Neuronal stem cell (in vitro differentiated cells): ENCODE measurements around the gene TTLL12.

Experiments used
- DNase-seq: peaks from one replicate; pipeline ENCODE4 v3.0.0-alpha.2; 2013; ENCODE audit warnings: low spot score
- H2AFZ ChIP-seq: one replicate; pipeline ENCODE4 v1.6.1; 2013; ENCODE audit warnings: mild to moderate bottlenecking, low read length, inconsistent platforms
- H2AK5ac ChIP-seq: 2 replicates; pipeline ENCODE4 v1.6.1; 2013; ENCODE audit warnings: low read depth, mild to moderate bottlenecking, inconsistent platforms, low read length, moderate library complexity, mixed read lengths
- H2BK120ac ChIP-seq: 2 replicates; pipeline ENCODE4 v1.6.1; 2013; ENCODE audit warnings: low read depth, mild to moderate bottlenecking, inconsistent platforms, low read length, moderate library complexity, mixed read lengths
- H2BK12ac ChIP-seq: one replicate; pipeline ENCODE4 v1.6.1; 2013; ENCODE audit warnings: low read length, inconsistent platforms
- H2BK15ac ChIP-seq: 2 replicates; pipeline ENCODE4 v1.6.1; 2013; ENCODE audit warnings: mild to moderate bottlenecking, low read length, inconsistent platforms, mixed read lengths
- H2BK5ac ChIP-seq: one replicate; pipeline ENCODE4 v1.6.1; 2013; ENCODE audit warnings: inconsistent platforms, mild to moderate bottlenecking, low read length, moderate library complexity
- H3K14ac ChIP-seq: one replicate; pipeline ENCODE4 v1.6.1; 2013; ENCODE audit warnings: low read length, inconsistent platforms
- H3K18ac ChIP-seq: 2 replicates; pipeline ENCODE4 v1.6.1; 2013; ENCODE audit warnings: low read length, inconsistent platforms
- H3K23ac ChIP-seq: 2 replicates; pipeline ENCODE4 v1.6.1; 2013; ENCODE audit warnings: low read depth, mild to moderate bottlenecking, mixed read lengths, low read length, inconsistent platforms; ENCODE audit not compliant: poor library complexity
- H3K27ac ChIP-seq: replicated peaks from 3 replicates; pipeline ENCODE4 v1.5.1; 2013; ENCODE audit warnings: low read length, inconsistent platforms
- H3K27me3 ChIP-seq, 3 experiments: 2 replicates each; pipeline ENCODE4 v1.6.1; 2013; ENCODE audit warnings: low read length in 3 of 3, mild to moderate bottlenecking in 2 of 3, inconsistent platforms in 1 of 3, low read depth in 1 of 3, mixed read lengths in 1 of 3, moderate library complexity in 1 of 3; ENCODE audit not compliant: control insufficient read depth in 3 of 3, insufficient read depth in 3 of 3
- H3K36me3 ChIP-seq, 2 donors: replicated peaks in 1 of 2; 2 replicates each; pipeline ENCODE4 v1.6.1; 2013; ENCODE audit warnings: low read length in 2 of 2; ENCODE audit not compliant: control insufficient read depth in 2 of 2, insufficient read depth in 2 of 2
- H3K4ac ChIP-seq: 2 replicates; pipeline ENCODE4 v1.6.1; 2013; ENCODE audit warnings: inconsistent platforms, mild to moderate bottlenecking, low read length, moderate library complexity
- H3K4me1 ChIP-seq, 2 donors: 1 replicate in 1 of 2; 2 replicates in 1 of 2; pipeline ENCODE4 v1.6.1; 2013; ENCODE audit warnings: low read length in 2 of 2, low read depth in 1 of 2; ENCODE audit not compliant: control insufficient read depth in 2 of 2, insufficient read depth in 1 of 2
- H3K4me2 ChIP-seq: one replicate; pipeline ENCODE4 v1.6.1; 2013; ENCODE audit warnings: mild to moderate bottlenecking, low read length, inconsistent platforms; ENCODE audit not compliant: insufficient read depth, poor library complexity, severe bottlenecking
- H3K4me3 ChIP-seq, 2 donors: 2 replicates each; pipeline ENCODE4 v1.5.1; 2013; ENCODE audit warnings: low read length in 2 of 2, mild to moderate bottlenecking in 2 of 2, inconsistent platforms in 1 of 2, moderate library complexity in 1 of 2
- H3K79me1 ChIP-seq: one replicate; pipeline ENCODE4 v1.6.1; 2013; ENCODE audit warnings: low read depth, mild to moderate bottlenecking, inconsistent platforms, low read length, moderate library complexity
- H3K9ac ChIP-seq: one replicate; pipeline ENCODE4 v1.6.1; 2013; ENCODE audit warnings: mild to moderate bottlenecking, low read depth, low read length, inconsistent platforms; ENCODE audit not compliant: poor library complexity
- H3K9me3 ChIP-seq, 2 donors: replicated peaks in 1 of 2; 2 replicates each; pipeline versions ENCODE3 to v1.6.1; 2013; ENCODE audit warnings: low read length in 2 of 2, mild to moderate bottlenecking in 2 of 2, inconsistent platforms in 1 of 2, low read depth in 1 of 2, mixed read lengths in 1 of 2, moderate library complexity in 1 of 2; ENCODE audit not compliant: control insufficient read depth in 2 of 2, insufficient read depth in 1 of 2
- H4K8ac ChIP-seq: one replicate; pipeline ENCODE4 v1.6.1; 2013; ENCODE audit warnings: low read depth, mild to moderate bottlenecking, inconsistent platforms, low read length, moderate library complexity
- H4K91ac ChIP-seq: one replicate; pipeline ENCODE4 v1.6.1; 2013; ENCODE audit warnings: low read length, low read depth, mild to moderate bottlenecking, inconsistent platforms; ENCODE audit not compliant: poor library complexity
- WGBS, 2 donors: extraction: QIAGEN DNeasy Blood & Tissue Kit; methylation state at CpG; one replicate each; pipeline ENCODE4 v1.1.7; 2013; ENCODE audit warnings: missing lambda C conversion rate in 2 of 2, mixed read lengths in 1 of 2; ENCODE audit not compliant: insufficient read length in 2 of 2, insufficient replicate concordance in 1 of 2; ENCODE audit errors: extremely low coverage in 2 of 2; 5-methylcytosine and 5-hydroxymethylcytosine counted together

Gene TTLL12

GRCh38 chr22:43233529-43233928 lies 46.6 kb upstream of the TTLL12 start:
- no peak overlapping the region for H3K18ac ChIP-seq
- H3K23ac ChIP-seq, result peak overlapping the region; percentile 29
- H3K4me1 ChIP-seq, result peaks cover 1 to 30% of the 10 kb centered on the region in 2 donors
- no peak overlapping the region for H2AFZ ChIP-seq
- H4K8ac ChIP-seq, result no peak overlapping the region
- peaks cover 0 to 12% (median 0%) of the 10 kb centered on the region in 3 experiments for H3K27me3 ChIP-seq
- H3K4me3 ChIP-seq, result no peak overlapping the region
- no peaks in the 10 kb centered on the region for H3K9me3 ChIP-seq
- no peak for DNase-seq
- H2BK12ac ChIP-seq, result no peak overlapping the region
- no peak overlapping the region for H3K4ac ChIP-seq
- no peak overlapping the region for H2BK120ac ChIP-seq
- no peak overlapping the region for H4K91ac ChIP-seq
- H3K9ac ChIP-seq, result no peak overlapping the region
- no CpG with 5 or more reads among the region's 6 CpGs for whole genome bisulfite sequencing, 2 donors
- no peak overlapping the region for H3K27ac ChIP-seq
- no peak overlapping the region for H2AK5ac ChIP-seq
- no peak overlapping the region for H2BK15ac ChIP-seq
- H3K36me3 ChIP-seq, result peaks cover 0 to 39% of the 10 kb centered on the region in 2 donors
- H3K14ac ChIP-seq, result no peak overlapping the region
- no peak overlapping the region for H3K4me2 ChIP-seq
- peaks cover 3% of the 10 kb centered on the region for H3K79me1 ChIP-seq
- H2BK5ac ChIP-seq, result peak overlapping the region; percentile 13

- WGBS, 2 donors, result no CpG with 5 or more reads among the region's 8 CpGs
- Histone ChIP-seq H3K27ac (no peak overlapping the region), H2BK5ac (no peak overlapping the region), H3K23ac (no peak overlapping the region), H3K4ac (no peak overlapping the region), H2AFZ (no peak overlapping the region), H4K8ac (no peak overlapping the region), H3K4me1 (peaks cover 3 to 35% of the 10 kb centered on the region in 2 donors), H2AK5ac (no peak overlapping the region), H3K27me3 (peaks cover 0 to 7% (median 0%) of the 10 kb centered on the region in 3 experiments), H3K9me3 (no peaks in the 10 kb centered on the region), H4K91ac (no peak overlapping the region), H3K9ac (no peak overlapping the region), H3K14ac (no peak overlapping the region), H2BK12ac (no peak overlapping the region), H3K36me3 (peaks cover 0 to 31% of the 10 kb centered on the region in 2 donors), H2BK120ac (no peak overlapping the region), H2BK15ac (no peak overlapping the region), H3K18ac (no peak overlapping the region), H3K4me2 (no peak overlapping the region), H3K79me1 (peaks cover 3% of the 10 kb centered on the region), H3K4me3 (no peak overlapping the region)
- DNase-seq, result no peak
Measured at GRCh38 chr22:43232445-43232844, 45.5 kb upstream of the TTLL12 start.

- no peak overlapping the region for H4K91ac ChIP-seq
Measured at GRCh38 chr22:43231724-43232034, 44.7 kb upstream of the TTLL12 start.

GRCh38 chr22:43230971-43231723 lies 44.2 kb upstream of the TTLL12 start:
- peak overlapping the region; percentile 42 for H3K14ac ChIP-seq

More at GRCh38 chr22:43231724-43232034, 44.7 kb upstream of the TTLL12 start:
- H3K23ac ChIP-seq, result peak overlapping the region; percentile 57
- H3K4me1 ChIP-seq, result peaks cover 10 to 43% of the 10 kb centered on the region in 2 donors
- H2BK12ac ChIP-seq, result no peak overlapping the region
- H3K14ac ChIP-seq, result peak overlapping the region; percentile 42
- no peak overlapping the region for H3K4me2 ChIP-seq
- no peak overlapping the region for H2BK5ac ChIP-seq
- no peaks in the 10 kb centered on the region for H3K9me3 ChIP-seq
- H3K27ac ChIP-seq, result no peak overlapping the region
- no peak overlapping the region for H2AK5ac ChIP-seq
- no peak overlapping the region for H3K4ac ChIP-seq
- H3K79me1 ChIP-seq, result peaks cover 3% of the 10 kb centered on the region
- no peak overlapping the region for H2BK15ac ChIP-seq
- no peak overlapping the region for H2BK120ac ChIP-seq
- H3K27me3 ChIP-seq, result peaks cover 0 to 7% (median 0%) of the 10 kb centered on the region in 3 experiments
- no CpG with 5 or more reads among the region's 15 CpGs for WGBS, 2 donors
- no peak overlapping the region for H3K9ac ChIP-seq
- DNase-seq, result no peak
- no peak overlapping the region for H2AFZ ChIP-seq
- H3K18ac ChIP-seq, result peak overlapping the region; percentile 28
- H3K4me3 ChIP-seq, result no peak overlapping the region
- peaks cover 0 to 25% of the 10 kb centered on the region in 2 donors for H3K36me3 ChIP-seq
- H4K8ac ChIP-seq, result no peak overlapping the region

More at GRCh38 chr22:43230971-43231723, 44.2 kb upstream of the TTLL12 start:
- Histone ChIP-seq H3K4me3 (no peak overlapping the region), H3K27me3 (peaks cover 0 to 7% (median 0%) of the 10 kb centered on the region in 3 experiments), H2BK15ac (no peak overlapping the region), H3K9ac (no peak overlapping the region), H2AFZ (no peak overlapping the region), H3K18ac (peak overlapping the region; percentile 1), H3K36me3 (peaks cover 0 to 21% of the 10 kb centered on the region in 2 donors), H3K4ac (no peak overlapping the region), H2BK12ac (no peak overlapping the region), H4K91ac (no peak overlapping the region), H4K8ac (no peak overlapping the region), H2BK120ac (no peak overlapping the region), H3K23ac (peak overlapping the region; percentile 78), H3K27ac (no peak overlapping the region), H2AK5ac (peak overlapping the region; percentile 70), H3K4me2 (no peak overlapping the region), H3K79me1 (peaks cover 3% of the 10 kb centered on the region), H3K4me1 (peaks cover 14 to 43% of the 10 kb centered on the region in 2 donors), H3K9me3 (no peaks in the 10 kb centered on the region), H2BK5ac (no peak overlapping the region)
- peak; percentile 70 for DNase-seq
- no CpG with 5 or more reads among the region's 23 CpGs for WGBS, 2 donors
